ENCODE data around the gene ARID5A. TPM values are rescaled to one million over a fixed set of nuclear protein-coding genes. Genes with fewer than 3 reads are reported as not detected.

ARID5A gene
- total RNA-seq, 3 donors from 2014 or later = 18.9 to 132 (median 56.4) TPM

GRCh38 chr2:96523659-96524481, 12.7 kb upstream of the ARID5A start:
- H3K36me3 ChIP-seq = no peaks in the 10 kb centered on the region
- no peak for TF ChIP-seq POLR2A (IDR thresholded peaks at IDR 0.05)
- no peak for TF ChIP-seq CTCF (IDR thresholded peaks at IDR 0.05)
- TF ChIP-seq POLR2AphosphoS5 (IDR thresholded peaks at IDR 0.05) = no peak
- intact Hi-C loops (cut with DNase I; ENCODE audit: low total_unique reads) = loop anchor here (10.0 kb wide), 1 partner anchor 199 kb away; the partner anchor contains the start of gene ITPRIPL1
- H3K9me3 ChIP-seq = no peaks in the 10 kb centered on the region
- H3K27me3 ChIP-seq = no peaks in the 10 kb centered on the region
- DNase-seq (ENCODE audit: low spot score in 2 of 2) = no peak
- peaks cover 0 to 12% of the 10 kb centered on the region in 2 donors for H3K4me1 ChIP-seq
- H3K4me3 ChIP-seq = no peak overlapping the region
- H3K27ac ChIP-seq = no peak overlapping the region

GRCh38 chr2:96524482-96525210, 11.9 kb upstream of the ARID5A start:
- H3K27ac ChIP-seq = no peak overlapping the region
- TF ChIP-seq CTCF (IDR thresholded peaks at IDR 0.05) (no peak), POLR2AphosphoS5 (IDR thresholded peaks at IDR 0.05) (no peak), POLR2A (IDR thresholded peaks at IDR 0.05) (no peak)
- H3K4me3 ChIP-seq = no peak overlapping the region
- H3K27me3 ChIP-seq = no peaks in the 10 kb centered on the region
- peaks cover 0 to 12% of the 10 kb centered on the region in 2 donors for H3K4me1 ChIP-seq
- H3K36me3 ChIP-seq = no peaks in the 10 kb centered on the region
- DNase-seq (ENCODE audit: low spot score in 2 of 2) = no peak
- H3K9me3 ChIP-seq = no peaks in the 10 kb centered on the region
- intact Hi-C loops (cut with DNase I; ENCODE audit: low total_unique reads) = loop anchor here (10.0 kb wide), 1 partner anchor 200 kb away; the partner anchor contains the start of gene ITPRIPL1

GRCh38 chr2:96525211-96525507, 11.4 kb upstream of the ARID5A start:
- Histone ChIP-seq H3K4me3 (no peak overlapping the region), H3K27ac (no peak overlapping the region), H3K4me1 (peaks cover 0 to 12% of the 10 kb centered on the region in 2 donors), H3K36me3 (no peaks in the 10 kb centered on the region), H3K27me3 (no peaks in the 10 kb centered on the region), H3K9me3 (no peaks in the 10 kb centered on the region)
- intact Hi-C loops (cut with DNase I; ENCODE audit: low total_unique reads) = loop anchor here (10.0 kb wide), 1 partner anchor 200 kb away; the partner anchor contains the start of gene ITPRIPL1
- DNase-seq (ENCODE audit: low spot score in 2 of 2) = no peak
- TF ChIP-seq CTCF (IDR thresholded peaks at IDR 0.05) = no peak

GRCh38 chr2:96526101-96526591, 10.4 kb upstream of the ARID5A start:
- Histone ChIP-seq H3K9me3 (no peaks in the 10 kb centered on the region), H3K4me3 (no peak overlapping the region), H3K4me1 (peaks cover under 1 to 12% of the 10 kb centered on the region in 2 donors), H3K27me3 (no peaks in the 10 kb centered on the region), H3K36me3 (no peaks in the 10 kb centered on the region), H3K27ac (peak overlapping the region in 1 of 2 donors; percentile 99)
- intact Hi-C loops (cut with DNase I; ENCODE audit: low total_unique reads) = loop anchor here (10.0 kb wide), 1 partner anchor 201 kb away; the partner anchor contains the start of gene ITPRIPL1
- DNase-seq (ENCODE audit: low spot score in 2 of 2) = no peak
- TF ChIP-seq POLR2A (IDR thresholded peaks at IDR 0.05) (no peak), POLR2AphosphoS5 (IDR thresholded peaks at IDR 0.05) (no peak), CTCF (IDR thresholded peaks at IDR 0.05) (no peak)
